HG02678 (cell line): Measurements from ENCODE around the gene EMX2.
"Not testable (repeated sequence)": the region's sequence is repeated elsewhere in the genome, so short reads cannot be mapped to it uniquely, and the experiment has no call there.

Source experiments
- ATAC-seq: cut with Tn5 transposase; IDR thresholded peaks from one replicate; pipeline ENCODE4 v1.9.1; 2021; ENCODE audit warnings: mild to moderate bottlenecking, moderate library complexity; ENCODE audit not compliant: unreplicated experiment

EMX2 gene

DNA sequence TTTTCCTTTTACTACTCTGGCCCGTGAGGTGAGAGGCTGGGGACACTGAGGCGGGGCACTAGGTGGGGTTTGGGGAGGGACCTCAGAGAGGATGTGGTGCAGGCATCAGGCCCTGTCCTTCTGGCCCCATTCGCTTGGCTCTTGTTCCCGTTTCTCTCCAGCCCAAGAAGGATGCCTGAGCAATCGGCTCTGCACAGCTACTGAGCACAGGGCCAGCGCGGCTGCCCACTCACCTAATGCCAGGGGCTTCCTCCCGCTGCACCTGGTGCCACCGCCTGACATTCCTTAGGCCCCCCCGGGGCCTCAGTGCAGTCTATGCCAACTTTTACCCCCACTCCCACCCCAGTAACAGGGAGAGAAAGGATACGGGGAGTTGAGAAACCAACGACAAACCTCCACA is 12.5 kb downstream of the EMX2 start:
- ATAC-seq: no peak

DNA sequence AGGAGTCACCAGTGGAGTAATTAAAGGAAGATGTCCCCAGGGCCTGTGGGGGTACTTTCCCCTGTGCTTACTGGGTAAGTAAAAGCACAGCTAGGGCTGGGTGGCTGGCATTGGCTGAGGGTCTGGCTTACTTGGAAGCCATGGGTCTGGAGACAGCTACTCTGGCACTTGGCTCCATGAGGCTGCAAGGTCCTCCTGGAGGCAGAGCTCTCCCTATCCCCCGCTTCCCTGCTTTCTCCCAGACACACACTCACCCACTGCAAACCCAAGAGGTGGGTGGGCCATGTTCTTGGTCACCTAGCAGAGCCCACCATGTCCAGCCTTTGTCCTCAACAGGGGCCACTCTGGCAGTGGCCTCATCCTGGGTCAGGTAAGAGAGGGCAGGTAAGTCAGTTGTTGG is 13.3 kb downstream of the EMX2 start:
- no peak for ATAC-seq

DNA sequence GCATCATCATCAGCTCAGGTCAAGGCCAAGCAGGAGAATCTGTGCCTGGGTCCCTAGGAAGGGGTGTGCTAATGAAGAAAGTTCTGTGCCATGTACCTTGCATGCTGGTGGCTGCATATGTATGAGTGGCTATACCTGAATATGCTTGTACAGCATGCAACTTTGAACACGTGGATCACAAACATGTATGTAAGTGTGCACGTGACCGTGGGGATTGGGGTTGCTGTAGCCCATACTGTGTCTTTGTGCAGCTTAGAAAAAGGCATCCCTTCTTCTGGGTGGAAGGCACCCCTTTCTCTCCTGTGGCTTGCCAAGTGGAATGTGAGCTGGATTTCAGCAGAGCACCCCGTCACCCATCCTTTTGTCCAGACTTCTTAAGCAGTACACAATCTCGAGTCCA is 13.8 kb downstream of the EMX2 start:
- ATAC-seq: no peak

DNA sequence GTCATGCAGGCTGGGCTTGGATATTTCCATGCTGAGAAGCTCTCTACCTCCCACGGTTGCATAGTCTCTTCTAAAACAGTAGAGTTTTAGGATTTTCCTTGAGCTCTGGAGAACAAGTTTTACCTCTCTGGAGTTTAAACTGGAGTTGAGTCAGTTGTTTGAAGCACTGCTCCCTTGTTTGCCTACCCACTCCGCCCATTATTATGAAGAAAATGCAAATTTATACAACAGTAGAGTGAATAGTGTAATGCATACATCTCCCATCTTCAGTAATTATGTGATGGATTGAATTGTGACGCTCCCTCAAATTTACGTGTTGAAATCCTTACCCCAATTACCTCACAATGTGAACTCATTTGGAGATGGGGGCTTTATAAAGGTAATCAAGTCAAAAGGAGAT is 17.2 kb downstream of the EMX2 start:
- no peak for ATAC-seq

DNA sequence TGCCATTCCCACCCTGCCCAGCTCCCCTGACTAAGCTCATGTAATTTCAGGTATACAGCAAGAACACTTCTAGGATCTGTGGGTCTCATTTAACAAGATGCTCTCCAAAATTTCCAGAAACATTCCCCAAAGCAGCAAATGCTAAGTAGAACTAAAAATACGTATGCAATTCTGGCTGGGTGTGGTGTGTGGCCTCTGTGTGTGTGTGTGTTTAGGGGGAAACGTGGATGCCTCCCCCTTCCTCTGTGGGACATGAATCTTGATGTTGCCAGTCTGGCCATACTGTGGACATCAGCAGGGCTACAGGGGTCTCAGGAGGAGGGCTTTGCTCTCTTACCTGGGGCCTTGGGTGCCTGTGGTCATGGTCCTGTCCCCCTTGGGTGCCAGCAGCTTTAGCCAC is 18.4 kb downstream of the EMX2 start:
- no peak for ATAC-seq

DNA sequence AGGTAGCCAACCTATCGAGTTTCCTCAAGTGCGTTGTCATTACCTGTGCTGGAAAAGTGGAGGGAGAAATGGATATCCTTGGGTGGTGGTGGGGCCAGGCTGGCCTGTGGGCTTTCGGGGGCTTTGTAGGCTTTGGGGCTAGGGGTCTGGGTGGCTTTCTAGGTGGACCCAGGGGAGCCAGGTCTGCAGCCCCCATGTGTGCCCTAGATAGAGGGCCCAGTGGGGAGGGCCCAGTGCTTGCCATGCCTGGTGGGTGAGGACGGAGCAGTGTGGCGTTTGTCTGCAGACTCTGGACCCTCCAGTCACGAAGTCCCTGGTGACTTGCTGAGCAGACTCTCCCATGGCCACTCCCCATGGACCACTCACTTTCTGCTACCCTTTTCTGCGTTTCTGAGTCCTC is 19.7 kb downstream of the EMX2 start:
- no peak for ATAC-seq

DNA sequence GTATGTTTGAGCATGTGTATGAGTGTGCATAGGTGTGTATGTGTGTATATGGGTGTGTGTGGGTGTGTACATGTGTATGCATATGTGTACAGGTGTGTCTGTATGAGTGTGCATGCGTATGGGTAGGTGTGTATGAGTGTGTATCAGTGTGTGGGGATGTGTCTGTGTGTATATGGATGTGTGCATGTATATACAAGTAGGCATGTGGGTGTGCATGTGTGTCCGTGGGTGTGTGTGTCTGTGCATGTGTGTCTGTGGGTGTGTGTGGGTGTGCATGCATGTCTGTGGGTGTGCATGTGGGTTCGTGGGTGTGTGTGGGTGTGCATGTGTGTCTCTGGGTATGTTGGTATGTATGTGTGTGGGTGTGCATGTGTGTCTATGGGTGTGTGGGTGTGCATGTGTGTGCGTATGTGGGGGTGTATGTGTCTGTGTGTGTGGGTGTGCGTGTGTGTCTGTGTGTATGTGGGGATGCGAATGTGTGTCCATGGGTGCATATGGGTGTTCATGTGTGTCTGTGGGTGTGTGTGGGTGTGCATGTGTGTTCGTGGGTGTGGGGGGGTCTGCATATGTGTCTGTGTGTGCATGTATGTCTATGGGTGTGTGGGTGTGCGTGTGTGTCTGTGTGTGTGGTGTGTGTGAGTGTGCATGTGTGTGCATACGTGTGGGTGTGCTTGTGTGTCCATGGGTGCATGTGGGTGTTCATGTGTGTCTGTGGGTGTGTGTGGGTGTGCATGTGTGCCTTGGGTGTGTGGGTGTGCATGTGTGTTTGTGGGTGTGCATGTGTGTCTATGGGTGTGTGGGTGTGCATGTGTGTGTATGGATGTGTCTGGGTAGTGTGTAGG is 20.6 kb downstream of the EMX2 start:
- no peak for ATAC-seq

DNA sequence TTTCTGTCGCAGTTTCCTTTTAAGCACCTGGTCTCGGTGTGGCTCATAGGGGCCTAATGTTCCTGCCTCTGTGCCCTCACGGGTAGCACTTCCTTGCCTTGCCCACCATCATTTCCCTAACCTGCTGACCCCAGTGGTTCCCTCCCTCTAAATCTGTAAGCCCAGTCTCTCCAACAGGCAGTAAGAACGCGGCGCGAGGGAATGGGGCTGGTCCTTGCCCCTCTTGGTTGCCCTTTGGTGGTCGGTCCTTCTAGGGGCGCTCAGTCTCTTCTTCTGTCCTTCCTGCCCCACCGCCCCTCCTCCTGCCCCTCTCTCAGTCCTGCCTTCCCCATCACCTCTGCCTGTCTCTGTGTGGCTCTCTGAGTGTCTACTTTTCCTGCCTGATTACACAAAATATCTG is 21.2 kb downstream of the EMX2 start:
- no peak for ATAC-seq

DNA sequence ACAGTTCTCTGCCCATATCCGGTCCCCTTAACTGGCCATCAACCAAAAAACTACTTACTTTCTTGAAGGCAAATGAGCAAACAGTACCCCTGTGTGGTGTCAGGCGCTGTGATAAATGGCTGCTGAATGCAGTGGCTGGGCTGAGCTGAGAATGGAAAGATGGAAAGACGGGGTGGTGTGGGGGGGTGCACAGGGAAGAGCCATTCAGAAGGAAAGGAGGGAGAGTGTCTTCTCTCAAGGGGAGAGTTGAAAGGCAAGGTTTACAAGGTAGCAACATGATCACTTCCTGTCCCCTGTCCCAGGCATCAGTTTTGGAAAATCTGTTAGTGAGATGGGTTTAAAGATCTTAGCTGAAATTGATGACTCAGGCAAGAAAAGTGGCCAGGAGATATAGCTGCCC is 22.5 kb downstream of the EMX2 start:
- no peak for ATAC-seq

DNA sequence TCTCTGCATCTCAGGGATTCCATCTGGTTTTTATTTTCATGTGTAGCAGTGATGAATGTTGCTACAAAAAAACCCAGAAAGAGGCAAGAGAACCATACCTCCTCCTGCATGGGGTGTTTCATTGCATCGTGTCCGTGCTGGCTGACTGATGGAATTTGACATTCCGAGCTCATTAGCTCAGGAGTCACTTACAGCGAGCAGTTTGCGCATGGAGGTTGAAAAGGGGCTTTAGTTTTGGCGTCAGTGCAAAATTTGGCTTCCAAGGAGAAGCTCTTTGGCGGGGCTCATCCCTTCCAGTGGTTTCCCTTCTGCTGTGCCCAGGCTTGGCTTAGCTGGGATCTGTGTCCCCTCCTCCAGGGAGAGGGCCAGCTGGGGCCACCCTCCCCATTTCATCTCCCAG is 25.8 kb downstream of the EMX2 start:
- no peak for ATAC-seq

DNA sequence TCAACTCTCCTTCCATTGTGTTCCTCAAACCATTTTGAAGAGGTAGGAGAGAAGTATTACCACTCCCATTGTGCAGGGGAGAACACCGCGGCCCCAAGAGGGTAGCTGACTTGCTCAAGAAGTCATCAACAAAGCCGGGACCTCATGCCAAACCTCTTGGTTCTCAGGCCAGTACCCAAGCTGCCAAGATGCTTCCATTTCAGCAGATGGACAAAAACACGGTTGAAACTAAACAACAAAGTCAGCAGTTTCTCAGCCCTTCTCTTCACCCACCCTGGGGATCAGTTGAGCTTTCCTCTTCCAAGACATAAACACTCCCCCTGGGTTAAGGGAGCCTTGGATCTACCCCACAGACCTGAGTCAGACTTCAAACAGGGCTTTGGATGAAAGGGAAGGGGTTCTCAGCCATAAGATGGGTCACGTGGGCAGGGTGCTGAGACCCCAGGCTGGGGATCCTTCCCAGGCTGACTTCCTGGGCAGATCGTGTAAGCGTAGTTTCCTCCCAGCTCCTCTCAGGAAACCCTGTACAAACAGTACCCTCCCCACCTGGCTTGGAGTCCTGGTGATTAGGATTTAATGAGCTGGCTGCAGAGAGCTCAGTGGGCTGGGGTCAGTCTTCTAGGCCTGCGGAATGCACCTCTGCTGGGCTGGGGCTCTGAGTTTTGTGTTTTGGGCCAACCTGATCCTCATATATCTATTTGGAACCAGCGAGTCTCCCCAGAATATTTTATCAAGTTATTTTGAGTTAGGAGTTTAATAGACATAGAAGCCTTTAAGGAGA is 27.3 kb downstream of the EMX2 start:
- ATAC-seq: no peak

DNA sequence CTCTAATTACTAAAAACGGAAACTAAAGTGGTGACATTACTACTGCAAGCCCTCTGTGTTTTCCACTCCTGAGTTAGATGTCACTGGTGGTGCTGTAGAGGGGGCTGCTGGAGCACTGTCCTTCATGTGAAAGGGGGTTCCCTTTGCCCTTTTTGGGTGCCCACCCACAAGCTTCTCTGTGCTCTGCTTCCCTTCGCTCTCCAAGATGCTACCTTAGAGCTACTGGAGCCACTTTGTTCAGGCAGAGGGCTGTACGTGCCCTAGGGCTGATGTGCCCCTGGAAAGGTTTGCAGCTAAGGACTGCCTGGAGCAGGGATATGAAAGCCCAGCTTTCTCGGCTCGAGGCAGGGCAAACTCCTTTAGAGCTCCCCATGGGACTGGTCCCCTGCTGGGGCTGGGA is 28.3 kb downstream of the EMX2 start:
- no peak for ATAC-seq

DNA sequence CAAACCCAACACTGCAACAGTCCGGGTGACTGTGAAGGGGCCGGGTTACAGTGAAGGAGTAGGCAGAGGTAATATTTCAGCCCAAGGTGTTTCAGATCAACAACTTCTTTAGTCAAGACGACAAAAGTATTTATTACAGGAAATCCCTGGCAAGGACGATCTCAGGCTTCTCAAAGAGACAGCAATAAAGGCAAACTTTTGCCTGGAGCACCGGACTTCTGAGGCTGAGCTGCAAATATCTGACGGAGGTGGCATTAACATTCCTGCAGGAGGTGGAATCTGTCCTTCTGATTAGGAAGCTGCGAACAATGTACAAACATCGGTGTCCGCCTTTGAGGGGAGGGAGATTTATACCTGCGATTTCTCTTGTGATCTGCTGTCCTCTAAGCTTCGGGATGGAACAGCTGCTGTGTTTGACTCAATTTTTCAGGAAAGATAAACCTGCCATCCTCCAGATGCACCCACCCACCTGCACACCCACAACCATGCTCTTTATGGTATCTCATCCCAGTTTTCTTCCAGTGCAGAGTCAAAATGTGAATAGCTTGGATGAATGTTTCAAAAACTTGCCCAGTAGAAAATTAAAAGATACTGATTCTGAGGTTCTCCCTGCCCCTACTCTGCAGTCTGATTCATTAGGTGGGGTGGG is 32.1 kb downstream of the EMX2 start:
- ATAC-seq: no peak

DNA sequence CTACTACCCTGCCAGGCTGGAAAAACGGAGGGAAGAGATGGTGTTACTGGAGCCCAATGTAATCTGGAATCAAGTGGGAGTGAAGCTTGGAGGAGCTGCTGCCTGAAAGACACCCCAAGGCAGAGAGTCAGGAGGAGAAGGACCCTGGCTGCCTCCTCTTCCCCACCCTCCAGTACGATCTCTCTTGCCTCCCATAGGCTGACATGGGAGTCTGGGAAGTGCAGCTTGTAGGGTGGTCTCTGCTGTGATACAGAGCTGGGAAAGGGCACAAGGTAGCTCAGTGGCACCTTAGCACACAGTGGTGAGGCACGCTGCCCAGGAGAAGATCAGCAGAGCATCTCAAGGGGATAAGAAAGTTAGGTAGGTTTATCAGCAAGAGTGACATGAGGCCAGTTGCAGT is 35.9 kb downstream of the EMX2 start:
- ATAC-seq: no peak

DNA sequence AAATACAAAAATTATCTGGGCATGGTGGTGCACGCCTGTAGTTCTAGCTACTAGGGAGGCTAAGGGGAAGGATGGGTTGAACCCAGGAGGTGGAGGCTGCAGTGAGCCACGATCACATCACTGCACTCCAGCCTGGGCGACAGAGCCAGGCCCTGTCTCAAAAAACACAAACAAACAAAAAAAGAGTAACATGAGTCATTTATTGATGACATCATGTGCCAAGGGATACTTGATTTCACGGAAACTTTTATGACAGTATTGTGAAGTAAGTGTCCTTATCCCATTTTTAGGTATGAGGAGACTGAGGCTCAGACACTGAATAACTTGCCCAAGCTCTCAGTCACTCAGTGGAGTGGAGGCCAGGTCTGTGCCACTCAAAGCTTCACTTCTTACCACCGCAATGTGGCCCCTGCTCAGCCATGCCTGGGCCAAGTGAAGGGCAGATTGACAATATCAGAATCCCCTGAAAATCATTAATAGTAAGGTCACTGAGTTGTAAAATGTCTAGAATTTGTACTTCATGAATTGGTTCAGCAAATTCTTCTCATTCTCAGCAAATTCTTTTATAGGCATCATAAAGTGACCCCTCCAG is 36.5 kb downstream of the EMX2 start:
- ATAC-seq: no peak

DNA sequence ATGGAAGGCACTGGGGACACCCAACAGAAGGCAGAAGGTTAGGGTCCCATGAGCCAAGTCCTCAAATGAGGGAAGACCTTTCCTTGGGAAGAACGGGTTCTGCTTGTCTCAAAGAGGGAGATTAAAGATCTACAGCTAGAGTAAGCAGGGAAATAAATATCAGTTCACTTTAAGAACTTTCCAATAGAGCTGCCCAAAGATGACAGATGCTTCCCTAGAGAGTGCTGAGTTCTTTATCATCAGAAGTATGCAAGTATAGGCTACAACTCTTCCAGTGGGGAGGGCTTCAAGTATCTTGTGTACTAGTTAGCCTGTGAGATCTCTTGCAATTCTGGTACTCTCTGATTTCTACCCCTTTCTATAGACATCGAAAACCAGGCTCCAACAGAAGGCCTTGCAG is 39.4 kb downstream of the EMX2 start:
- no peak for ATAC-seq

DNA sequence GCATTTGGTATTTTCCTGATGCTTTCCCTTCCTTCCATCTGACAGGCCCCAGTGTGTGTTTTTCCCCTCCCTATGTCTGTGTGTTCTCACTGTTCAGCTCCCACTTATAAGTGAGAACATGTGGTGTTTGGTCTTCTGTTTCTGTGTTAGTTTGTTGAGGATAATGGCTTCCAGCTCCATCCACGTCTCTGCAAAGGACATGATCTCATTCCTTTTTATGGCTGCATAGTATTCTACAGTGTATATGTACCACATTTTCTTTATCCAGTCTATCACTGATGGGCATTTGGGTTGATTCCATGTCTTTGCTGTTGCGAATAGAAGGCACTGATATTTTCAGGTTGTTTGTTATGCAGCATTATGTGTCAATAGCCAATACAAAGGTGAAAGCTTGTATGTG is 42.3 kb downstream of the EMX2 start:
- not testable (repeated sequence) for ATAC-seq

DNA sequence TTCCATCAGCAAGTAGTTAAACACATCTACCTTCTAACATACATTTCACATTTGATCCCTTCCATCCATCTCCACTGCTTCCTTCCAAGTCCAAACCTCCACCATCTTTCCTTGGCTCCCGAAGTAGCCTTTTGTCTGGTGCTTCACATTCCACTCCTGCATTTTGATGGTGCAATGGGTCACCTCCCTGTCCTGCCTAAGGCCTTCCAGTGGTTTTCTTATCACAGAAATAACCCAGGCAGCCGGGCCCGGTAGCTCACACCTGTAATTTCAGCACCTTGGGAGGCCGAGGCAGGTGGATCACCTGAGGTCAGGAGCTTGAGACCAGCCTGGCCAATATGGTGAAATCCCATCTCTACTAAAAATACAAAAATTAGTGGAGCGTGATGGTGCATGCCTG is 44.5 kb downstream of the EMX2 start:
- ATAC-seq: no peak

DNA sequence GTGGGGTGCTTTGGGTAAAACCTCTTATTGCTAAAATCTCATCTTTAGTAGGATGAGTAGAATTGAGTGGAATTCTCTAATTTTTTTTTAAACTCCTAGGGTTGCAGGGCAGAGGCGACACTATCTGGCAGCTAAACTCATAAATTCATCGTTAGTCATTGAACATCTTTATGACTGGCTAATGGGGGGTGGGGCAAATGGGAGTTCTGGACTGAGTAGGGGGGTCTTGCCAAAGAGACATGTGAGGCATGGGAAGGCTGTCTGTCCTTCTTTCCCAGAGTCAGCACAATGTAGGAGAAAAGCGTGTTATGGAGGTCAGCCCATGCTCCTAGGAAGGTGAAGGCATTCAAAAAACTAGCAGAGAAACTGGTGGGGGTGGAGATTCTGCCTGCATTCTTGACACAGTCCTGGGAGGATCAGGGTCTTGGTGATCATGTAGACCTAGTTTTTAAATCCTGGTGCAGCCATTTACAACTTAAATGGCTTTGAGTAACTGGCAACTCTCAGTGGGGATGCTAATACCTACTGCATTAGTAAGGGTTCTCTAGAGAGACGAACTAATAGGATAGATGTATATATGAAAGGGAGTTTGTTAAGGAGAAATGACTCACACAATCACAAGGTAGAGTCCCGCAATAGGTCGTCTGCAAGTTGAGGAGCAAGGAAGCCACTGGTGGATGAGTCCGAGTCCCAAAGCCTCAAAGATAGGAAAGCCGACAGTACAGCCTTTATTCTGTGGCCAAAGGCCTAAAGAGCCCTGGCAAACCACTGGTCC is 47.7 kb downstream of the EMX2 start:
- ATAC-seq: no peak

DNA sequence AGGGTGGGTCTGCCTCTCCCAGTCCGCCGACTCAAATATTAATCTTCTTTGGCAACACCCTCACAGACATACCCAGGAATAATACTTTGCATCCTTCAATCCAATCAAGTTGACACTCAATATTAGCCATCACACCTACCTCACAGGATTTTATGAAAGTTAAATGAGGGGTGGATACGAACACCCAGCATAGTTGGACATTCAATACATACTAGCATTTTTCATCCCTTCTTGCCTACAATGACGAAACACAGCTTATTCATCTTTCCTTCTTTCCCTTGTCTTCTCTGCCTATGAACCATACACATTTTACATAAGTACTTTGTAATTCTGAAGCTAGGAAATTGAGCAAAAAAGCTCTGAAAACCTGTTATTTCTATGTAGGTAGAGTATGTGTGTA is 48.5 kb downstream of the EMX2 start:
- no peak for ATAC-seq

DNA sequence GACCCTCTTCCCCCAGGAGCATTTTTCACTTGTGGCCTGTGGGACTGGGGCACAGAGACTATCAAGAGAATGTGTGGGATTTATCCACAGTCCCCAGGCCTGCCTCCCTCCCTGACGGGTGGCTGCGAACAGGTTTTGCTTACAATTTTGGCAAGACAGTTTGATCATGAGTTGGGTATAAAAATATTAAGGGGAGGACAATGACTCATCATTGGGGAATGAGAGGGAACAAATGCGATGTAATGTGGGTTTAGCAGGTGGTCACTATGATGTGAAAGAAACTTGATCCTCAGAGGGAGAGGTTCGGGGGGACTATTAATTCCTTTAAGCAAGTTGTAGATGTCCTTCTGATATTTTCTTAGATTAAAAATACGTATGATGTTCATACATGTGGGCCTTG is 52.2 kb downstream of the EMX2 start:
- no peak for ATAC-seq
